Measurements from ENCODE around the gene GRIA1.

GRCh38 chr5:153625826-153626354 lies 135.4 kb downstream of the GRIA1 start:
- no peak for TF ChIP-seq SP1 (IDR thresholded peaks at IDR 0.05)
- no peak for TF ChIP-seq SUZ12 (IDR thresholded peaks at IDR 0.05)
- TF ChIP-seq ZNF384 (IDR thresholded peaks at IDR 0.05), result no peak
- TF ChIP-seq BHLHE40 (IDR thresholded peaks at IDR 0.05; ENCODE audit: borderline replicate concordance), result no peak

Data from HEK293T (cell line).